ENCODE data around the gene MAGI1. TPM values are rescaled to one million over a fixed set of nuclear protein-coding genes. Genes with fewer than 3 reads are reported as not detected.

The MAGI1 gene
- total RNA-seq, 2 donors from 2014 or later = 37.5 to 51.6 TPM

DNA sequence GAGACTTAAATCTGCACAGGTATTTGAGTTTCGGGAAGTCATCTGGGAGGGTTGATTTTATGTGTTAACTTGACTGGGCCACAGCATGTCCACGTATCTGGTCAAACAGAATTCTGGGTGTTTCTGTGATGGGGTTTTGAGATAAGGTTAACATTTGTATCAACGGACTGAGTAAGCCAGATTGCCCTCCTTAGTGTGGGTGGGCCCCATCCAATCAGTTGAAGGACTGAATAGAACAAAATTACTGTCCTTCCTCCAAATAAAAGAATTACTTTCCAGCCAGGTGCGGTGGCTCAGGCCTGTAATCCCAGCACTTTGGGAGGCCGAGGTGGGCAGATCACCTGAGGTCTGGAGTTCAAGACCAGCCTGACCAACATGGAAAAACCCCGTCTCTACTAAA is 399.3 kb downstream of the MAGI1 start:
- Histone ChIP-seq H3K36me3 (no peaks in the 10 kb centered on the region), H3K27me3 (replicated peaks; ENCODE audit: insufficient read depth) (no peaks in the 10 kb centered on the region)
- intact Hi-C loops (cut with DNase I) = no loop called here

DNA sequence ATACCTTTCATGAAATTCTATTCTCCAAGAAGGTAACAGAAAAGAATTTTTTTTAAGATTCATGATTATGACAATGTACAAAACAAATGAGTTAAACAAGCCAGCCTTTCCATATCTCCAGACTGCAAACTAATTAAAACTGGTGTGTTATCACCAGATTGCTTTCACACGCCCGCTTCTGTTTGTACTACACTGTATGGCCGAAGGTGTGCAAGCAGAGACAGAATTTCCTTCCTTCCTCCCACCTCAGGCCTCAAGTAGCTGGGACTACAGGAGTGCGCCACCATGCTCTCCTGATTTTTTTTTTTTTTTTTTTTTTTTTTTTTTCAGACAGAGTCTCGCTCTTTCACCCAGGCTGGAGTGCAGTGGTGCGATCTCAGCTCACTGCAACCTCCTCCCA is 400.4 kb downstream of the MAGI1 start:
- WGBS = 96% methylated on average over 6 of the region's 6 CpGs
- Histone ChIP-seq H3K4me1 (replicated peaks) (no peaks in the 10 kb centered on the region), H3K27me3 (replicated peaks; ENCODE audit: insufficient read depth) (no peaks in the 10 kb centered on the region), H3K4me3 (no peak overlapping the region), H3K27ac (no peak overlapping the region), H3K9me3 (no peaks in the 10 kb centered on the region), H3K36me3 (no peaks in the 10 kb centered on the region)
- TF ChIP-seq POLR2A (IDR thresholded peaks at IDR 0.05) (no peak), POLR2AphosphoS5 (IDR thresholded peaks at IDR 0.05) (no peak), CTCF (IDR thresholded peaks at IDR 0.05) (no peak)
- intact Hi-C loops (cut with DNase I) = no loop called here
- DNase-seq (ENCODE audit: low spot score) = no peak

More for the DNA sequence above, 399.3 kb downstream of the MAGI1 start:
- DNase-seq (ENCODE audit: low spot score) = no peak
- WGBS = 97% methylated on average over 6 of the region's 6 CpGs
- Histone ChIP-seq H3K27ac (no peak overlapping the region), H3K9me3 (no peaks in the 10 kb centered on the region), H3K4me3 (no peak overlapping the region), H3K4me1 (replicated peaks) (no peaks in the 10 kb centered on the region)
- TF ChIP-seq POLR2AphosphoS5 (IDR thresholded peaks at IDR 0.05) = no peak
- TF ChIP-seq POLR2A (IDR thresholded peaks at IDR 0.05) = no peak
- no peak for TF ChIP-seq CTCF (IDR thresholded peaks at IDR 0.05)

GRCh38 chr3:65636326-65636725 is 402.4 kb downstream of the MAGI1 start:
- no peak for DNase-seq (ENCODE audit: low spot score)
- H3K4me1 ChIP-seq (replicated peaks) = no peaks in the 10 kb centered on the region
- no peaks in the 10 kb centered on the region for H3K36me3 ChIP-seq
- H3K9me3 ChIP-seq = no peaks in the 10 kb centered on the region
- H3K27ac ChIP-seq = no peak overlapping the region
- no peaks in the 10 kb centered on the region for H3K27me3 ChIP-seq (replicated peaks; ENCODE audit: insufficient read depth)
- WGBS = 34% methylated on average over 3 of the region's 3 CpGs
- TF ChIP-seq POLR2A (IDR thresholded peaks at IDR 0.05) (no peak), POLR2AphosphoS5 (IDR thresholded peaks at IDR 0.05) (no peak), CTCF (IDR thresholded peaks at IDR 0.05) (no peak)
- intact Hi-C loops (cut with DNase I) = no loop called here
- no peak overlapping the region for H3K4me3 ChIP-seq

- no peaks in the 10 kb centered on the region for H3K36me3 ChIP-seq
- no peaks in the 10 kb centered on the region for H3K9me3 ChIP-seq
- intact Hi-C loops (cut with DNase I) = no loop called here
- no peak for DNase-seq (ENCODE audit: low spot score)
- no peak overlapping the region for H3K27ac ChIP-seq
- TF ChIP-seq CTCF (IDR thresholded peaks at IDR 0.05) = no peak
- no peak for TF ChIP-seq POLR2AphosphoS5 (IDR thresholded peaks at IDR 0.05)
- no peak for TF ChIP-seq POLR2A (IDR thresholded peaks at IDR 0.05)
- no peaks in the 10 kb centered on the region for H3K4me1 ChIP-seq (replicated peaks)
- no peak overlapping the region for H3K4me3 ChIP-seq
- no peaks in the 10 kb centered on the region for H3K27me3 ChIP-seq (replicated peaks; ENCODE audit: insufficient read depth)
- WGBS = 93% methylated on average over 2 of the region's 2 CpGs
Measured at GRCh38 chr3:65635657-65636056, 403.1 kb downstream of the MAGI1 start.

- Histone ChIP-seq H3K4me1 (replicated peaks) (no peaks in the 10 kb centered on the region), H3K36me3 (no peaks in the 10 kb centered on the region), H3K27me3 (replicated peaks; ENCODE audit: insufficient read depth) (no peaks in the 10 kb centered on the region), H3K4me3 (no peak overlapping the region), H3K9me3 (no peaks in the 10 kb centered on the region), H3K27ac (no peak overlapping the region)
- 65% methylated on average over 7 of the region's 7 CpGs for WGBS
- no peak for TF ChIP-seq CTCF (IDR thresholded peaks at IDR 0.05)
- no peak for TF ChIP-seq POLR2AphosphoS5 (IDR thresholded peaks at IDR 0.05)
- no peak for TF ChIP-seq POLR2A (IDR thresholded peaks at IDR 0.05)
- intact Hi-C loops (cut with DNase I) = no loop called here
- no peak for DNase-seq (ENCODE audit: low spot score)
Measured at GRCh38 chr3:65633018-65633638, 405.6 kb downstream of the MAGI1 start.

All from prostate gland (tissue), 2 donors.